NAMALWA (cell line): ENCODE results near the gene DDX1.

Source experiments
- DNase-seq: peaks from one replicate; pipeline ENCODE4 v3.0.0-alpha.2; 2015; ENCODE audit warnings: low spot score

Gene DDX1

GRCh38 chr2:15562354-15563031 is 29.2 kb upstream of the DDX1 start:
- DNase-seq, result no peak

GRCh38 chr2:15563227-15564100 is 28.2 kb upstream of the DDX1 start:
- no peak for DNase-seq

GRCh38 chr2:15565392-15565791 is 26.3 kb upstream of the DDX1 start:
- DNase-seq, result no peak

- DNase-seq, result no peak
These were observed 25.5 kb upstream of the DDX1 start for GRCh38 chr2:15565994-15566671.

GRCh38 chr2:15566912-15567311 is 24.8 kb upstream of the DDX1 start:
- no peak for DNase-seq

GRCh38 chr2:15568874-15569273 is 22.8 kb upstream of the DDX1 start:
- DNase-seq, result no peak

- DNase-seq, result no peak
These were observed 21.6 kb upstream of the DDX1 start for GRCh38 chr2:15570104-15570503.

GRCh38 chr2:15571729-15572128 is 19.9 kb upstream of the DDX1 start:
- no peak for DNase-seq

- DNase-seq, result peak; percentile 91
These were observed 14.5 kb upstream of the DDX1 start for GRCh38 chr2:15577071-15577735.

GRCh38 chr2:15579641-15580040 is 12.0 kb upstream of the DDX1 start:
- DNase-seq, result no peak

GRCh38 chr2:15580451-15580850 is 11.2 kb upstream of the DDX1 start:
- DNase-seq, result no peak

- DNase-seq, result peak; percentile 16
These were observed 8.8 kb upstream of the DDX1 start for GRCh38 chr2:15582710-15583357.

GRCh38 chr2:15583826-15584225 is 7.8 kb upstream of the DDX1 start:
- no peak for DNase-seq

- no peak for DNase-seq
These were observed 7.4 kb upstream of the DDX1 start for GRCh38 chr2:15584316-15584715.

- DNase-seq, result no peak
These were observed 6.8 kb upstream of the DDX1 start for GRCh38 chr2:15584767-15585469.

- DNase-seq, result peak; percentile 63
These were observed 3.2 kb upstream of the DDX1 start for GRCh38 chr2:15588329-15588919.

GRCh38 chr2:15591373-15591691 is 336 bp upstream of the DDX1 start:
- DNase-seq, result no peak

GRCh38 chr2:15593327-15593705 is 1.6 kb downstream of the DDX1 start:
- DNase-seq, result no peak

- DNase-seq, result no peak
These were observed 2.9 kb downstream of the DDX1 start for GRCh38 chr2:15594291-15595256.
